Neural cell (in vitro differentiated cells): ENCODE results near the gene PCNX2.

Source experiments
- EZH2 ChIP-seq: fragments of 200-600, 300-800 bp; shearing (Covaris generic), sonication (generic); IDR thresholded peaks from 2 replicates; pipeline ENCODE4 v1.6.1; 2014; ENCODE audit warnings: antibody characterized with exemption, low read length, borderline replicate concordance, mild to moderate bottlenecking; ENCODE audit not compliant: insufficient read depth, poor library complexity, severe bottlenecking
- POLR2AphosphoS5 ChIP-seq: IDR thresholded peaks from 2 replicates; pipeline ENCODE4 v1.6.1; 2012
- RAD21 ChIP-seq: fragments of 450-650 bp; conservative IDR thresholded peaks from 2 replicates; pipeline ENCODE4 v1.6.1; 2014; ENCODE audit warnings: antibody characterized with exemption, mild to moderate bottlenecking, moderate library complexity
- SMC3 ChIP-seq: fragments of 450-650 bp; conservative IDR thresholded peaks from 2 replicates; pipeline ENCODE4 v1.6.1; 2014; ENCODE audit warnings: antibody characterized with exemption, mild to moderate bottlenecking, moderate library complexity; ENCODE audit not compliant: poor library complexity
- TAF1 ChIP-seq: IDR thresholded peaks from 2 replicates; pipeline ENCODE4 v1.6.1; 2012; ENCODE audit warnings: low read depth
- TF ChIP-seq, protein P1 (sequence below): fragments of 450-650 bp; IDR thresholded peaks from 2 replicates; pipeline ENCODE4 v1.5.1; 2014; ENCODE audit warnings: antibody characterized with exemption, mild to moderate bottlenecking, moderate library complexity; ENCODE audit not compliant: poor library complexity, severe bottlenecking
- TF ChIP-seq, protein P2 (sequence below): IDR thresholded peaks from 2 replicates; pipeline ENCODE4 v1.6.1; 2012; ENCODE audit warnings: borderline replicate concordance

DNA sequence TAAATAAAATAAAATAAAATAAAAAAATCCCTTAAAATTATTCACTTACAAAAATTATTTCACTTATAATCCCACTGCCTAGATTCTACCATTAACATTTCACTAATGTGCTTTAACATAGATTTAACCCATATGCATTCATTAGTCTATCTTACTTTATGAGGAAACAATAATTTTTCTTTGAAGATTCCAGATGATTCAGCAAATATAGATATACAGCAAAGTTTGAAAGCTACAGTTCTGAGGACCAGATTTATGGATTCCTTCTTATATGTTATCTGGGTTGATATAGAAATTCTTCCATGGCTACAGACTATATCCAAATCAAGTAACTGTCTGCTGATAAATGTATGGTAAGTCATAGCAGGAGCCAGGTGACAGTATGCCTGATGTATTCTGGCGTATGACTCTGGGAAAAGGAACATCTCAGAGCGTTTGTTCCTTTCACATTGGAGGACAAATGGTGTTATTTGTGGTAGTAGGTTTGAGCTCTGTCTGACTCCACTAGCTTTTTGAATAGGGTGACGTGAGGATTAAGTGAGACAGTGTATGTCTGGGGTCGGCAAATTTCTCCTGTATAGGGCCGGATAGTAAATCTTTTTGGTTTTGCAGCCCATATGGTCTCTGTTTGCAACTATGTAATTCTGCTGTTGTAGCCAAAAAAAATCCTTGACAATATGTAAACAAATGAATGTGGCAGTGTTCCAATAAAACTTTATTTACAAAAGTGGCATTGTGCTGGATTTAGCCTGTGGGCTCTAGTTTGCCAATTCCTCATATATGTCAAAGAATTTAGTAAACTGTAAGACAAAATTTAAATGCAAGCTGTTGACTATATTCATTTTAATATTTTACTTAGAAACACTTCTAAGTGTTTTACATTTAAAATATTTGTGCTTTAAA, 41.3 kb upstream of the PCNX2 start:
- TF ChIP-seq, protein P1, sequence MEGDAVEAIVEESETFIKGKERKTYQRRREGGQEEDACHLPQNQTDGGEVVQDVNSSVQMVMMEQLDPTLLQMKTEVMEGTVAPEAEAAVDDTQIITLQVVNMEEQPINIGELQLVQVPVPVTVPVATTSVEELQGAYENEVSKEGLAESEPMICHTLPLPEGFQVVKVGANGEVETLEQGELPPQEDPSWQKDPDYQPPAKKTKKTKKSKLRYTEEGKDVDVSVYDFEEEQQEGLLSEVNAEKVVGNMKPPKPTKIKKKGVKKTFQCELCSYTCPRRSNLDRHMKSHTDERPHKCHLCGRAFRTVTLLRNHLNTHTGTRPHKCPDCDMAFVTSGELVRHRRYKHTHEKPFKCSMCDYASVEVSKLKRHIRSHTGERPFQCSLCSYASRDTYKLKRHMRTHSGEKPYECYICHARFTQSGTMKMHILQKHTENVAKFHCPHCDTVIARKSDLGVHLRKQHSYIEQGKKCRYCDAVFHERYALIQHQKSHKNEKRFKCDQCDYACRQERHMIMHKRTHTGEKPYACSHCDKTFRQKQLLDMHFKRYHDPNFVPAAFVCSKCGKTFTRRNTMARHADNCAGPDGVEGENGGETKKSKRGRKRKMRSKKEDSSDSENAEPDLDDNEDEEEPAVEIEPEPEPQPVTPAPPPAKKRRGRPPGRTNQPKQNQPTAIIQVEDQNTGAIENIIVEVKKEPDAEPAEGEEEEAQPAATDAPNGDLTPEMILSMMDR = no peak
- TF ChIP-seq POLR2AphosphoS5 (no peak), SMC3 (no peak), EZH2 (no peak), RAD21 (no peak), TAF1 (no peak)
- TF ChIP-seq, protein P2, sequence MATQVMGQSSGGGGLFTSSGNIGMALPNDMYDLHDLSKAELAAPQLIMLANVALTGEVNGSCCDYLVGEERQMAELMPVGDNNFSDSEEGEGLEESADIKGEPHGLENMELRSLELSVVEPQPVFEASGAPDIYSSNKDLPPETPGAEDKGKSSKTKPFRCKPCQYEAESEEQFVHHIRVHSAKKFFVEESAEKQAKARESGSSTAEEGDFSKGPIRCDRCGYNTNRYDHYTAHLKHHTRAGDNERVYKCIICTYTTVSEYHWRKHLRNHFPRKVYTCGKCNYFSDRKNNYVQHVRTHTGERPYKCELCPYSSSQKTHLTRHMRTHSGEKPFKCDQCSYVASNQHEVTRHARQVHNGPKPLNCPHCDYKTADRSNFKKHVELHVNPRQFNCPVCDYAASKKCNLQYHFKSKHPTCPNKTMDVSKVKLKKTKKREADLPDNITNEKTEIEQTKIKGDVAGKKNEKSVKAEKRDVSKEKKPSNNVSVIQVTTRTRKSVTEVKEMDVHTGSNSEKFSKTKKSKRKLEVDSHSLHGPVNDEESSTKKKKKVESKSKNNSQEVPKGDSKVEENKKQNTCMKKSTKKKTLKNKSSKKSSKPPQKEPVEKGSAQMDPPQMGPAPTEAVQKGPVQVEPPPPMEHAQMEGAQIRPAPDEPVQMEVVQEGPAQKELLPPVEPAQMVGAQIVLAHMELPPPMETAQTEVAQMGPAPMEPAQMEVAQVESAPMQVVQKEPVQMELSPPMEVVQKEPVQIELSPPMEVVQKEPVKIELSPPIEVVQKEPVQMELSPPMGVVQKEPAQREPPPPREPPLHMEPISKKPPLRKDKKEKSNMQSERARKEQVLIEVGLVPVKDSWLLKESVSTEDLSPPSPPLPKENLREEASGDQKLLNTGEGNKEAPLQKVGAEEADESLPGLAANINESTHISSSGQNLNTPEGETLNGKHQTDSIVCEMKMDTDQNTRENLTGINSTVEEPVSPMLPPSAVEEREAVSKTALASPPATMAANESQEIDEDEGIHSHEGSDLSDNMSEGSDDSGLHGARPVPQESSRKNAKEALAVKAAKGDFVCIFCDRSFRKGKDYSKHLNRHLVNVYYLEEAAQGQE = no peak
